Islet of Langerhans (tissue), 1 donor: Measurements from ENCODE around the gene TUBG1.
"Not testable (repeated sequence)": the region's sequence is repeated elsewhere in the genome, so short reads cannot be mapped to it uniquely, and the experiment has no call there.

Experiments
- FAIRE-seq: peaks from one replicate; lab custom pipeline; 2011; peaks lifted over from hg19 to GRCh38; lab: Jason Lieb, UNC

TUBG1 gene

GRCh38 chr17:42579794-42580551 lies 29.5 kb upstream of the TUBG1 start:
- no peak for FAIRE-seq

GRCh38 chr17:42581744-42582270 lies 27.7 kb upstream of the TUBG1 start:
- FAIRE-seq = no peak

- FAIRE-seq = no peak
Measured at GRCh38 chr17:42584880-42585279, 24.6 kb upstream of the TUBG1 start.

GRCh38 chr17:42585353-42585752 lies 24.1 kb upstream of the TUBG1 start:
- no peak for FAIRE-seq

GRCh38 chr17:42586514-42587230 lies 22.8 kb upstream of the TUBG1 start:
- no peak for FAIRE-seq

GRCh38 chr17:42590886-42591285 lies 18.6 kb upstream of the TUBG1 start:
- no peak for FAIRE-seq

- no peak for FAIRE-seq
Measured at GRCh38 chr17:42591411-42591810, 18.1 kb upstream of the TUBG1 start.

- no peak for FAIRE-seq
Measured at GRCh38 chr17:42596386-42596785, 13.1 kb upstream of the TUBG1 start.

GRCh38 chr17:42598905-42599304 lies 10.6 kb upstream of the TUBG1 start:
- FAIRE-seq = no peak

GRCh38 chr17:42603318-42603717 lies 6.2 kb upstream of the TUBG1 start:
- no peak for FAIRE-seq

GRCh38 chr17:42607769-42608168 lies 1.7 kb upstream of the TUBG1 start:
- no peak for FAIRE-seq

GRCh38 chr17:42608305-42609181 lies 940 bp upstream of the TUBG1 start:
- no peak for FAIRE-seq

GRCh38 chr17:42609814-42610801 lies 625 bp downstream of the TUBG1 start:
- not testable (repeated sequence) for FAIRE-seq

- FAIRE-seq = no peak
Measured at GRCh38 chr17:42612013-42612412, 2.5 kb downstream of the TUBG1 start.

- FAIRE-seq = no peak
Measured at GRCh38 chr17:42613699-42614295, 4.3 kb downstream of the TUBG1 start.

- FAIRE-seq = no peak
Measured at GRCh38 chr17:42617956-42618431, 8.5 kb downstream of the TUBG1 start.

GRCh38 chr17:42618442-42619150 lies 9.1 kb downstream of the TUBG1 start:
- FAIRE-seq = no peak

GRCh38 chr17:42621987-42622386 lies 12.5 kb downstream of the TUBG1 start:
- FAIRE-seq = not testable (repeated sequence)

- no peak for FAIRE-seq
Measured at GRCh38 chr17:42623271-42623670, 13.8 kb downstream of the TUBG1 start.
